Stimulated activated CD4-positive, alpha-beta T cell treated with anti-CD3 and anti-CD28 coated beads, TNF-alpha, amount 100 ng/mL, for 1 hour (primary cell): ENCODE data around the gene RNASE4.
A peak's percentile ranks its signal among the peaks of the same experiment; 100 is the strongest.
"Not testable (repeated sequence)": the region's sequence is repeated elsewhere in the genome, so short reads cannot be mapped to it uniquely, and the experiment has no call there.

Experiments used
- DNase-seq, 3 donors: peaks; one replicate each; pipeline ENCODE4 v3.0.0-alpha.2; 2020; ENCODE audit warnings: low read depth in 3 of 3, low spot score in 1 of 3

The RNASE4 gene, protein sequence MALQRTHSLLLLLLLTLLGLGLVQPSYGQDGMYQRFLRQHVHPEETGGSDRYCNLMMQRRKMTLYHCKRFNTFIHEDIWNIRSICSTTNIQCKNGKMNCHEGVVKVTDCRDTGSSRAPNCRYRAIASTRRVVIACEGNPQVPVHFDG

DNA sequence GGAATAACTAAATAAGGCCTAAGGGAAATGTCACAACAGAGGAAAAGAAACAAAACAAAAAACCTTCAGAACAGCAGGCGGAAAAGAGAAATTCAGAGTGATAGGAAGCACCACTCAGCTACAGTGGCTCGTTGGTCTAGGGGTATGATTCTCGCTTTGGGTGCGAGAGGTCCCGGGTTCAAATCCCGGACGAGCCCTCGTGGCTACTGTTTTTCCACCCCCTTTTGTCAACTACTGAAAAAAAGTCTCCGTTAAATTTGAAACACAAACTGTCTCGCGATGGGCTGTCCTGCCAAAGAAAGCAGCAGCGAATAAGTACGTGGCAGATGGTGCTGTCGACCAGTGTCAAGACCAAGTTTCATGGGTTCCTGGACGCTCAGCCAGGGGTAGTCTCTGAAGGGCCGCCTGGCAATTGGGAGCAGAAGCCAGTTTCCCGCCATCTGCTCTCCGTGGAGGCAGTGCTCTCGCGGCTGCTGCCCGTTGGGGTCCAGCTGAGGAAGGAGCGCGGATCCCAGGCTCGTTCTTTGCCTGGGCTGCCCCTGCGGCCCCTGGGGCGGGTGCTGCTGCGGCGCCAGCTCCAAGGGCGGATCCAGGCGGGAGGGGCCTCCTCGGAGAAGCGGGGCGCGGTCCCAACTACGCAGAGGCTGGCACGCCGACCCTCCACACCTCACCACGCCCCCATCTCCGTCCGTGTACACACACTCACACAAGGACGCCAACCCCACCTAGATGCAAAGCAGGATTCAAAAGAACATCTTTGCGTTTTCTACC lies at the start of gene RNASE4:
RNASE4 (plus strand) TSS at position 670 of the 771 bp plus-strand sequence. CDS start 14,812 bp downstream, outside the sequence.
- DNase-seq = peak; percentile 50 to 79 (median 70)

DNA sequence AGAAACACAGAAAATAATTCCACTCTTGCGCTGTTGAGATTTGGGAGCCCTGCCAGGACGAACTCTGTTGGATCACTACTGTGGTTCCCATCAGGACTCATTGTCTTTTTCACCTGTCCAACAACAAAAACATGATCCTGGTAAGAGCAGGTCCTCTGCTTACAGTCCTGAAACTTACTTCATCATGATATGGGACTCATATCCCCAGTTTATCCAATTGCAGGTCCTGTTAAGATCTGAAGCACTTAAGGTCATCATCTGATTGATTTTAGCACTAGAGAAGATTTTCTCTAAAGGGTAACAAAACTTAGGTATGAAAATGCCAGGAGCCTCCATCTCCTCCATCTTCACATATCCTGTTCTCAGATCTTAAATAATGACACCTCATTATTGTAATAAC lies 42.8 kb upstream of the RNASE4 start, which contains the start of gene OR6S1:
OR6S1 (minus strand) TSS at position 101 of the 400 bp plus-strand sequence; CDS start at position 101, 0 bp downstream.
- no peak for DNase-seq

DNA sequence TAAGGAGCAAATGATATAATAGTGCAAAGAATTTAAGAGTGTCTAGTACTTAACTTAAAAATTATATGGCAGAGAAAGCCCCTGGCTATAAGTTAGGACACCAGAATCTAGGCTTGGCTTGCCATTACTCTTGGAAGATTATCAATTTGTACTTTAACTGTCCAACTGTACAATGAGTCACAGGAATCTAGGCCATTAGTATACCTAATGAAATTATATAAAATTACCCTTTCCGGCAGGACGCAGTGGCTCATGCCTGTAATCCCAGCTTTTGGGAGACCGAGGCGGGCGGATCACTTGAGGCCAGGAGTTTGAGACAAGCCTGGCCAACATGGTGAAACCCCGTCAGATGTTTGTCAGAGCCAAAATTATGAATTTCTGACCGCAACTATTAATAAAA lies 42.2 kb upstream of the RNASE4 start:
- DNase-seq = no peak

DNA sequence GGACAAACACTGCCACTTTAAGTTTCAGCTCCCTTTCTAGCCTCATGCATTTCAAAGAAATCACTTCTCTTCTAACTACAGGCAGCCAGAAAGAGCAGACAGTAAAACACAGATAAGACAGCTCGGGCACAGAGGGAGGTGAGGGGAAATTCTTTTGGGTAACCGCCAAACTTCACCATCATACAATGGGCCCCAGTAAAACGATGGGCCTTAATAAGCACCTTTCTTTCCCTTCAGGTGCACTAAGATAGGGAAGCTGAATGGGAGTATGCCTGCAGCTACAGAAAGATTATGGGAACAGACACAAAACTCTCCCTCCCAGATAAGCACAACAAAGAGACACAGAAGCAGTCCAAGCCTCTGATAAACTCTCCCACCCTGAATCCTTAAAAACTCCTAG lies 41.6 kb upstream of the RNASE4 start:
- not testable (repeated sequence) for DNase-seq

DNA sequence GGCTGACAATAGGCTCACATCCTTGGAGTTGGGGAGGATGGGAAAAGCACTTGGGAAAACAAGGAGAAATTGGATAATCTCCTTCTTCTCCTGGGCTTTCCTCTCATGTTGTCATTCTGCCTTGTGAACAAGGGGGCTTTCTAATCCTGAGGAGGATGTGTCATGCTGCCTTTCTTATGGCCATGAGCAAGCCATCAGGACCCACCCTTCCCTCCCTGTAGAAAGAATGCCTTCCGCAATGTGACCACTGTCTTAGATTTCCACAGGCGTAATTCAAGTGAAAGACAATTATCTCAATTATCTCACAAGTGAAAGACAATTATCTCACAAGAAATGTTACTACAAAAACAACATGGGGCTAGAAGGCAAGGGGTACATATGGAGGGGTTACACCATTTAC lies 39.8 kb upstream of the RNASE4 start:
- DNase-seq = no peak

DNA sequence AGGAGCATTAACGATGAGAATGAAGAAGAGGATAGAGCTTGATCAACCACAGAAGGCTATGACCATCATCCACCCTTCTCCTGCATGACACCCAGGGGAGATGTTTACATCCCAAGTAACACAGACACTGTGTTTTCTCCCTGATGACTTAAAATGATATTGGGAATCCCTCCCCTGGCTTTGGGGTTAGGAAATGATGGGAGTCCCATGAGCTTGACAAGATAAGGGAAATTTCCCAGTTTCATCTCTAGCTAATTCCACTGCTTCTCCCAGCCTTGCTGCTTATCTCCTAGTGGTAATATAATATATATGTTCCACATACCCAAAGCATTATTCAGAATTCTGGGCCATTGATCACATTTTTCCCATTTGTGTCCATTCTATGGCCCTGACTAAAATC lies 38.9 kb upstream of the RNASE4 start:
- no peak for DNase-seq

DNA sequence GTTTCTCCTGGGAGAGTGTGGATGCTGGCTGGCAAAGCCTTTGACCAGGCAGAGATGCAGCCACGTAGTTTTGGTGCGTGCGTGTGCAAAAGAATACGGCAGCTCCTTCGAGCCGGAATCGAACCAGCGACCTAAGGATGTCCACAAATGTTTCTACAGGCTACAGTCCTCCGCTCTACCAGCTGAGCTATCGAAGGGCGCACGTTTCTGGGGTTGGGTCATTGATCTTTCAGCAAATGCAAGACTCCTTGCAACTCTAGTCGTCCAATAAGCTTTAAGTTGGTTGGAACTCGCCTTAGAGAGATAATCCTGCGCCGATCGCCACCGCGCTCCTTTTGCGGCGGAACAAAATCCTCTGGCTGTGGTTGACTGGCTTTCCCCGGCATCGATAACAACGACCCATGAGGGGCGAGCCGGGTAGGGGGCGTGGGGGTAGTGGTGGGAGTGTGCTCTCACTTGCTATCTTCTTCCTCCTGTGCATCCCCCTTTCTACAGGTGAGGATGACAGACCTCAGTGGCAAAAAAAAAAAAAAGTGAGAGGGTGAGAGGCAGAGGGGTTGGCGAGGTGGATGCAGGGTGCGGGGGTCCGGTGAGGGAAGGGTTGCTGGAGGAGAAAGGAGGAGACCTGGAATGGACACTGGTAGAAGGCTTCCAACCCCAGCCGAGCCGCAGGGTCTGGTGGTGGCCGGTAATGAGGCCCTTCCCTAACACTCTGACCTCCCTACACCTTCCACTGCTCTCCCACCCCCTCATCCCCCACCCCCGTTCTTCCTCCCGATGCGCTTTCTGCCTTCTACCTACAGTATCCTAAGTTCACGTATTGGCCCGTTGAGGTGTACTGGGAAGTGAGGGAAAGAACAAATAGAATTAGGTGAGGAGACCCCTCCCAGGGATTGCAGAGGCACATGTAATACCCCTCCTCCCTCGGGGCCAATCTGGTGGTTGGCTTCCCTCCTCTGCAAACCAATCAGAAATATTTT lies 31.1 kb upstream of the RNASE4 start:
- no peak for DNase-seq

DNA sequence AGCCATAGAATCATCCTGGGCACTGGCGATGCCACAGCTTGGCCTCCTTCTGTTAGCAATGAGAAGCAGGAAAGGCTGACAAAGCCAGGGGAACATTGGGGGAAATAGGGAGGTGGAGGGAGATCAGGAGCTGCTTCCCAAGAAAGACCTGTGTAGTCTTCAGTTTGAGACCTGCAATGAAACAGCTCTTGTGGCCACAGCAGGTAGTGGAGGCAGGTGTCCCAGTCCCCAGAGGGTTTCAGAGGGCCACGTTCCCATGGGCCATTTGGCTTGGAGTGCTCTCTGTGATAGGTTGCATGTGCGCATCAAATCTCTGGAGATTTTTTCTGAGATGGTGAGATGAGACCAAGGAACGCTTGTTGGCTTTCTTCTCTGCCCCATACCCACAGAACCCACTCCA lies 28.5 kb upstream of the RNASE4 start:
- no peak for DNase-seq

DNA sequence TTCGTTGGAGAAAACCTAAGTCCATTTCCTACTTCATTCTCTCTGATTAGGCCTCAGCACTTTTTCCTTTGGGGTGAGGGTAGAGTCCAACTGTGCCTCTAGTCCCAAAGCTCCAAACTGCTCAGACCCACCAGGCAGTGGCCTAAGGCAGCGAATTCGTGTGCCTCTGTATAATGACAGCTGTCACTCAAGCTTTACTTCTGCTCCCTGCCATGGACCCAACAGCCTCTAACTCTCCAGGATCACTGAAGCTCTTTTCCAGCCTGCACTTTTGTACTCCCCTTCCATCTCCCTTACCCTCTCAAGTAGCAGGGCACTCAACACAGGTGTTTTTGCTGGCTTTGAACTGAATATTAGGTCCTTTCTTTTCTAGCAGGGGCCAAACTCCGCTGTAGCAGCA lies 28.1 kb upstream of the RNASE4 start:
- no peak for DNase-seq

DNA sequence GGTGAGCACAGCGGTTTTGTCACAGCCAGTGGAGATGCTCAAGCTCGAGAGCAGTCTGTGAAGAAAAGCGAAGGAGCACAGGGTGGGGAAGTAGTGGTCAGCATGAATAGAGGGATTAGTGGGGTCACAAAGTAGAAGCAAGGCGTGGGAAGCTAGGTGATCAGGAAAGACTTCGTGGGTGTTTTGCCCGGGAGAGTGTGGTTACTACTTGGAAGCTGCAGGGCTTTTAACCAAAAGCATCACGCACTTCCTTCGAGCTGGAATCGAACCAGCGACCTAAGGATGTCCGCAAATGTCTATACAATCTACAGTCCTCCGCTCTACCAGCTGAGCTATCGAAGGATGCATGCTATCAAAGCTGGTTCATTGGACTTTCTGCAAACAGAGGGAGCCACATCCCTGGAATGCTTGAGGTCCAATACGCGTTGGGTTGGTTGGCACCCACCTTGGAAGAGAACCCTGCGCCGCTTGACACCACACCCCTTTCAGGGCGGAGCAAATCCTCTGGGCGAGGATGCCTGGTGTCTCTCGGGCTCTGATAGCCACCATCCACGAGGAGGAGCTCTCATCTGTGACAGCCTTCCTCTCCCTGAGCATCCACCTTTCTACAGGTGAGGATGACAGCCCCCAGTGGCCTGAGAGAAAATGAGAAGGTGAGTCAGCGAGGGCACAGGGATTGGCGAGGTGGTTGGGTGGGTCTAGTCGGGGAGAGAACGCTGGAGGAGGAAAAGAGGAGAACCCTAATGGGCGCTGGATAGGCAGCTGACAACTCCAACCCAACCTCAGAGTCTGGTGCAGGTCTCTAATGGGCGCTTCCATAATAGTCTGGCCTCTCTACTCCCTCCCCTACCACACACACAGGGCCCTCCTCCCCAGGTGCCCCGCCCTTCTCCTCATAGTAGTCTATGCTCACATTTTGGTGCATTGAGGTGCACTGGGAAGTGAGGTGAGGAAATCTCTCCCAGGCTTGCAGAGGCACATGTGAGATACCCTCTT lies 26.8 kb upstream of the RNASE4 start:
- DNase-seq = no peak

DNA sequence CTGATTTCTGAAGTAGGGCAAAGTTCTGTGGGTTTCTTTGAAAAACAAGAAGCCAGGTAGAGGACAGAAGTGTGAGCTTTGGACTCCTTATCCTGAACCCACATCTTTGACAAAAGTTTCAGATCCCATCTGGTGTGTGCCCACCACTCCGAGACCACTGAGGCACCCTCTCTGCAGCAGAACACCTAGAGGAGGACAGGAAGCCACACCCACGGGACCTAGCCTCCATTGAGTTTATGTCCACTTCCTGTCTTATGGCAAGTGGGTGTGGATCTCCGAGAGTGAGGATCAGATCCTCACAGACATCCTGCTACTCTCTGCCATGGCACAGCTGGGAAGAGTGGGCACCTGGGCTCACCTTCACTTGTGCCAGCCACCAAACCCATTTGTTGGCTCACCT lies 26.1 kb upstream of the RNASE4 start:
- no peak for DNase-seq

DNA sequence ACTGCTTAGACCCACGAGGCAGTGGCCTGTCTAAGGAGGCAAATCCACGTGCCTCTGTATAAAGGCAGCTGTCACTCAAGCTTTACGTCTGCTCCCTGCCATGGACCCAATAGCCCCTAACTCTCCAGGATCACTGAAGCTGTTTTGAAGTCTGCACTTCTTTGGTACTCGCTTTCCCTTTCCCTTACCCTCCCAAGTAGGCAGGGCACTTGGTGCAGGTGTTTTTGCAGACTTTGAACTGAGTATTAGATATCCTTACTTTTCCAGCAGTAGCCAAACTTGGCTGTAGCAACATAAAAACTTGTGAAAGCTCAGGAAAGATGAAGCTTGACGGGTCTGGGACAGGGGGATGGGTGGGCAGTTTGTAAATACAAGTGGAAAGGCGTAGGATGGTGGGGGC lies 25.0 kb upstream of the RNASE4 start:
- DNase-seq = no peak

DNA sequence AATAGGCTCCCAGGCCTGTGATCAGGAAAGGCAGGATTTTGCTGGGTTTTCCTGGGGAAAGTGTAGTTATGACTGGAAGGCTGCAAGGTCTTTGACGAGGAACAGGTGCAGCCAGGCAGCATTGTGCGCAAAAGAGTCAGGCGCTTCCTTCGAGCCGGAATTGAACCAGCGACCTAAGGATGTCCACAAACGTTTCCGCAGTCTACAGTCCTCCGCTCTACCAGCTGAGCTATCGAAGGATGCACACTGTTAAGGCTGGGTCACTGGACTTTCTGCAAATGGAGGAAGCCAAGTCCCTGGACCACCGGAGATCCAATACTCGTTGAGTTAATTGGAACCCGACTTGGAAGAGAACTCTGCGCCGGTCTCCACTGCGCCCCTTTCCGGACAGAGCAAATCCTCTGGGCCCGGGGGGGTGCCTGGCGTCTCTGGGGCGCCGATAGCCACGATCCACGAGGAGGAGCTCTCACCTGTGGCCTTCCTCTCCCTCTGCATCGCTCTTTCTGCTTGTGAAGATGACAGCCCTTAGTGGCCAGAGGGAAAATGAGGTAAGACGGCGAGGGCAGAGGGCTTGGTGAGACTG lies 24.5 kb upstream of the RNASE4 start:
- no peak for DNase-seq

DNA sequence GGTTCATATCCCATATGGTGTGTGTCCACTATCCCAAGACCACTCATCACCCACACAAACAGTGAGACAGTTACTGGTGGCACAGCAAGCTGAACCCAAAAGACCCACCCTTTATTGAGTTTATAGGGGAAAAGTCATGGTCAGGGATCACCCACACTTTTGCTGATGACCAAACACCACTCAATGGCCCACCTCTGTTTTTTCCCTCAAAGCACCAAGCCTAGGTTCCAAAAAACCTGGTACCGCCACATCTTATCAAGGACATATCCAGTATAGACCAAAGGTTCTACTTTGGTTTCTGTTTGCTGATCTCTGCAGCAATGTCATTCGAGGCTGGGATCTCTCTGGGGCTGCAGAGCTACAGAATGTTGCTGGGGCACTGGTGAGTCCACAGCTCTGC lies 23.2 kb upstream of the RNASE4 start:
- no peak for DNase-seq

DNA sequence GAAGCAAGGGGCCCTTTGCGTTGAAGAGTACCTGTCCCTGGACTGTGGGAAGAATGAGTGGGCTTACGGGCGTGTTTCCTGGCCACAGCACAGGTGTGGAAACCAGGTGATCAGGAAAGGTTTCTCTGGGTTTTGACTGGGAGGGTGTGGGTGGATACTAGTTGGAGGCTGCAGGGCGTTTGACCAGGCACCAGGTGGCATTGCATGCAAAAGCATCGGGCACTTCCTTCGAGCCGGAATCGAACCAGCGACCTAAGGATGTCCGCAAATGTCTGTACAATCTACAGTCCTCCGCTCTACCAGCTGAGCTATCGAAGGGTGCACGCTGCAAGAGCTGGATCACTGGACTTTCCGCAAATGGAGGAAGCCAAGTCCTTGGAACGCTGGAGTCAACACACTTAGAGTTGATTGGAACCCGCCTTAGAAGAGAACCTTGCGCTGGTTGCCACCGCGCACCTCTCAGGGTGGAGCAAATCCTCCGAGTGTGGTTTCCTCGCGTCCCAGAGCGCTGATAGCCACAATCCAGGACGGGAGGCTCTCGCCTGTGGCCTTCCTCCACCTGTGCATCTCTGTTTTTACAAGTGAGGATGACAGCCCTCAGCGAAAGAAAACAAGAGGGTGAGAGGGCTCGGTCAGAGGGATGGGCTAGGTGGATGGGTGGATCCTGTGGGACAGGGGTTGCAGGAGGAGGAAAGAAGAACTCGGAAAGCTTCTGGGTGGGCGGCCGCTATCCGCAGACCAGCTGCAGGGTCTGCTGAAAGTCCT lies 21.2 kb upstream of the RNASE4 start:
- DNase-seq = peak; percentile 54 to 63 (median 60)

DNA sequence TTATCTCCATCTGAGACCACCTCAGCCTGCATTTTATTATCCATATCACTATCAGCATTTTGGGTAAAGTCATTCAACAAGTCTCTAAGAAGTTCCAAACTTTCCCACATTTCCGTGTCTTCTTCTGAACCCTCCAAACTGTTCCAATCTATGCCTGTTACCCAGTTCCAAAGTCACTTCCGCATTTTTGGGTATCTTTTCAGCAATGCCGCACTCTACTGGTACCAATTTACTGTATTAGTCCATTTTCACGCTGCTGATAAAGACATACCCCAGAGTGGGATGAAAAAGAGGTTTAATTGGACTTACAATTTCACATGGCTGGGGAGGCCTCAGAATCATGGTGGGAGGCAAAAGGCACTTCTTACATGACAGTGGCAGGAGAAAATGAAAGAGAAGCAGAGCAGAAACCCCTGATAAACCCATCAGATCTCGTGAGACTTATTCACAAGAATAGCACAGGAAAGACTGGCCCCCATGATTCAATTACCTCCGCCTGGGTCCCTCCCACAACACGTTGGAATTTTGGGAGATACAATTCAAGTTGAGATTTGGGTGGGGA lies 17.9 kb upstream of the RNASE4 start:
- DNase-seq = not testable (repeated sequence)

DNA sequence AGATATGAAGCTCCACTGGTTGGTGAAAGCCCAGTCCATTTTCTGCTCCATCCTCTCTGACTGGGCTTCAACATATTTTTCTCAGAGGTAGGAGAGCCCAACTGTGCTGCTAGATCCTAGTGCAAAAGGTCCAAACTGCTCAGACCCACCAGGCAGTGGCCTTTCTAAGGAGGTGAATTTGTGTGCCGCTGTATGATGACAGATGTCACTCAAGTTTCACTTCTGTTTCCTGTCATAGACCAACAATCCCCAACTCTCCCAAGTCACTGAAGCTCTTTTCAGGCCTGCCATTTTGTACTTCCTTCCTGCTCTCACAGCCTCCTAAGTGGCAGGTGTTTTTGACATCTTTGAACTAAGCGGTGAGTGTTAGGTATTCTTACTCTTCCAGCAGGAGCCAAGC lies 16.4 kb upstream of the RNASE4 start:
- no peak for DNase-seq

DNA sequence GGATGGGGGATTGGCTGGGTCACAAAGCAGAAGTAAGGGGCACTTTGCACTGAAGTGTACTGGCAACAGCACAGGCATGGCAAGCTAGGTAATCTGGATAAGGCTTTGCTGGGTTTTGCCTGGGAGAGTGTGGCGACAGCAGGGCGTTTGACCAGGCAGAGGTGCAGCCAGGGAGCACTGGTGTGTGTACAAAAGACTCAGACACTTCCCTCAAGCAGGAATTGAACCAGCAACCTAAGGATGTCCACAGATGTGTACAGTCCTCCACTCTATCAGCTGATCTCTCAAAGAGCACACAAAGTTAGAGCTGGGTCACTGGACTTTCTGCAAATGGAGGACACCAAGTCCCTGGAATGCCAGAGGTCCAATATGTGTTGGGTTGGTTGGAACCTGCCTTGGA lies 15.4 kb upstream of the RNASE4 start:
- DNase-seq = no peak
